Pancreas (tissue), 10 donors: Measurements from ENCODE around the gene AQP12A. TPM values are rescaled to one million over a fixed set of nuclear protein-coding genes. Genes with fewer than 3 reads are reported as not detected.
A peak's percentile ranks its signal among the peaks of the same experiment; 100 is the strongest.

Source experiments
- ATAC-seq, 4 donors: fragments of 200-7000 bp; cut with Tn5 transposase; one replicate each; pipeline versions ENCODE4 v1.8.0 to v1.9.1; 2020; ENCODE audit warnings: mild to moderate bottlenecking in 4 of 4, moderate library complexity in 4 of 4
- DNase-seq, 6 donors: peaks; one replicate each; pipeline ENCODE4 v3.0.0-alpha.2; 2020
- FAIRE-seq: peaks from 2 replicates; lab custom pipeline; 2012; peaks lifted over from hg19 to GRCh38; lab: Jason Lieb, UNC
- H3K27ac ChIP-seq, 4 donors: fragments of 200-600 bp; sonication (generic); 1 replicate in 3 of 4; 2 replicates in 1 of 4; pipeline versions ENCODE4 v1.5.0 to v1.8.0; 2020
- H3K27me3 ChIP-seq, 4 donors: fragments of 200-600 bp; one replicate each; pipeline ENCODE4 v1.8.0; 2021
- H3K36me3 ChIP-seq, 3 donors: fragments of 200-600 bp; sonication (generic) in 1 of 3; one replicate each; pipeline versions ENCODE4 v1.5.0 to v1.8.0; 2020 to 2021
- H3K4me1 ChIP-seq, 3 donors: fragments of 200-600 bp; one replicate each; pipeline ENCODE4 v1.8.0; 2021
- H3K4me3 ChIP-seq, 4 donors: fragments of 200-600 bp; sonication (generic) in 2 of 4; one replicate each; pipeline versions ENCODE4 v1.5.0 to v1.8.0; 2020 to 2021
- H3K9me3 ChIP-seq, 4 donors: fragments of 200-600 bp; one replicate each; pipeline ENCODE4 v1.8.0; 2021
- WGBS, 2 donors: extraction: QIAGEN DNeasy Blood & Tissue Kit; methylation state at CpG; one replicate each; pipeline ENCODE4 v1.1.7; 2013; 5-methylcytosine and 5-hydroxymethylcytosine counted together
- intact Hi-C, 3 donors: fragments of 100-400 bp; cut with DNase I; formaldehyde crosslinking; loops; one replicate each; pipeline versions ENCODE4 v1.11.1 to v1.14.2; 2022
- polyA plus RNA-seq, 2 donors: library from polyadenylated mRNA; stranded (reverse); fragments of 200-250 nt; gene quantifications; one replicate each; pipeline ENCODE4 v1.2.3, GENCODE V29; 2013
- total RNA-seq, 6 donors: library from RNA; stranded (reverse); fragmentation: NEBNext Ultra II Directional in 4 of 6; extraction: Animal tissue kit (Norgen Biotek cat#: 25700) in 4 of 6; gene quantifications; one replicate each; pipeline versions ENCODE4 v1.2.1 to v1.2.4, GENCODE V29; 2021 to 2023
- TF ChIP-seq, protein P1 (sequence below), 4 donors: fragments of 200-600 bp; sonication (generic) in 3 of 4; IDR thresholded peaks; one replicate each; pipeline versions ENCODE4 v1.5.0 to v1.8.0; 2021; ENCODE audit warnings: antibody characterized with exemption in 4 of 4
- donor health status: healthy with polysubstance abuse.
- donor health status: DM: no; HTN: no; CAD: no; lungs with moderate emphysema.
- donor health status: DM: no; HTN: no; CAD: no.
- donor health status: control.
- donor health status: control.
- donor health status: Bipolar disorder and iron deficiency.
- donor health status: DM: yes; HTN: yes; CAD: no.
- donor health status: DM: no; HTN: no; CAD: no.
- donor health status: DM: no; HTN: no; CAD: no.
- donor health status: DM: yes; HTN: yes; CAD: no.

The AQP12A gene
- total and polyA plus RNA-seq, 8 donors: 46.6 to 744 (median 122) TPM

- no peaks in the 10 kb centered on the region for H3K27me3 ChIP-seq
Observed at GRCh38 chr2:240646176-240646899, 45.3 kb upstream of the AQP12A start.

DNA sequence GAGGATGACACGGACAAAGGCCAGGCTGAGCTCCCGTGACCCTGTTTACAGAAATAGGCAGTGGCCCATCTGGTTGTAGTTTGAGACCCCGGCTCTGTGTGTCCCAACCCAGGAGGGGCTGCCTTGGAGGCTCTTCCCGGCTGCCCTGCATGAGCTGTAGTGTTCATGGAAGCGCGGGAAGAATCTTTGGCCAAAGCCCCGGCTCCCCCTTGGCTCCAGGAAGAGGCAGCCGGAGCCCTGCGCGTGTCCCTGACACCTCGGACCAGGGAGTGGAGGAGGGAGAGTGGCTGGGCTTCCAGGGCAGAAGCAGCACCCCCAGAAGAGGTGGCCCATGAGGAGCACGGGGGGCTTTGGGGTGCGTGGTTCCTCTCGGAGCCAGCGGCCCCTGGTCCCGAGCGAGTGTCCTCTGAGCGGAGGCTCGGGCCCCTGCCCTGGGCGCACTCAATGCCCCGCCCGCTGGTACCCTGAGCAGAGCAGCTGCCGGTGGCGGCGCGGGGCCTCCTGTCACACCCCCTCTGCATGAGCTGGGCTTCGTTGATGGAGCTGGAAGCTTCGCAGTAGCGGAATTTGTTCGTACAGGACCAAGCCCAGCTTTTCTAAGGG lies 44.7 kb upstream of the AQP12A start:
- ATAC-seq (no peak), DNase-seq (peak in 1 of 6 donors; percentile 56), FAIRE-seq (no peak)
- Histone ChIP-seq H3K27ac (no peak overlapping the region), H3K27me3 (no peaks in the 10 kb centered on the region), H3K9me3 (no peaks in the 10 kb centered on the region), H3K36me3 (no peaks in the 10 kb centered on the region), H3K4me1 (no peaks in the 10 kb centered on the region), H3K4me3 (no peak overlapping the region)
- TF ChIP-seq, protein P1, sequence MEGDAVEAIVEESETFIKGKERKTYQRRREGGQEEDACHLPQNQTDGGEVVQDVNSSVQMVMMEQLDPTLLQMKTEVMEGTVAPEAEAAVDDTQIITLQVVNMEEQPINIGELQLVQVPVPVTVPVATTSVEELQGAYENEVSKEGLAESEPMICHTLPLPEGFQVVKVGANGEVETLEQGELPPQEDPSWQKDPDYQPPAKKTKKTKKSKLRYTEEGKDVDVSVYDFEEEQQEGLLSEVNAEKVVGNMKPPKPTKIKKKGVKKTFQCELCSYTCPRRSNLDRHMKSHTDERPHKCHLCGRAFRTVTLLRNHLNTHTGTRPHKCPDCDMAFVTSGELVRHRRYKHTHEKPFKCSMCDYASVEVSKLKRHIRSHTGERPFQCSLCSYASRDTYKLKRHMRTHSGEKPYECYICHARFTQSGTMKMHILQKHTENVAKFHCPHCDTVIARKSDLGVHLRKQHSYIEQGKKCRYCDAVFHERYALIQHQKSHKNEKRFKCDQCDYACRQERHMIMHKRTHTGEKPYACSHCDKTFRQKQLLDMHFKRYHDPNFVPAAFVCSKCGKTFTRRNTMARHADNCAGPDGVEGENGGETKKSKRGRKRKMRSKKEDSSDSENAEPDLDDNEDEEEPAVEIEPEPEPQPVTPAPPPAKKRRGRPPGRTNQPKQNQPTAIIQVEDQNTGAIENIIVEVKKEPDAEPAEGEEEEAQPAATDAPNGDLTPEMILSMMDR (IDR thresholded peaks at IDR 0.05): no peak
- intact Hi-C loops: loop anchor here in 1 of 3 donors (10.0 kb wide), 1 partner anchor 58 kb away; no protein-coding TSS in a partner anchor
- 56 to 57% methylated on average over 28 to 30 of the region's 30 CpGs for WGBS, 2 donors

More at GRCh38 chr2:240646176-240646899, 45.3 kb upstream of the AQP12A start:
- FAIRE-seq: no peak
- no peak overlapping the region for H3K27ac ChIP-seq
- WGBS, 2 donors: 64 to 78% methylated on average over 36 of the region's 36 CpGs
- H3K4me3 ChIP-seq: no peak overlapping the region
- H3K36me3 ChIP-seq: no peaks in the 10 kb centered on the region
- ATAC-seq: no peak
- no peak for DNase-seq
- no peaks in the 10 kb centered on the region for H3K4me1 ChIP-seq
- intact Hi-C loops: loop anchor here in 1 of 3 donors (10.0 kb wide), 1 partner anchor 58 kb away; no protein-coding TSS in a partner anchor
- TF ChIP-seq, protein P1 (IDR thresholded peaks at IDR 0.05): no peak
- no peaks in the 10 kb centered on the region for H3K9me3 ChIP-seq

- Histone ChIP-seq H3K4me1 (no peaks in the 10 kb centered on the region), H3K9me3 (no peaks in the 10 kb centered on the region), H3K4me3 (no peak overlapping the region), H3K27me3 (no peaks in the 10 kb centered on the region), H3K36me3 (no peaks in the 10 kb centered on the region), H3K27ac (no peak overlapping the region)
- DNase-seq (no peak), ATAC-seq (no peak), FAIRE-seq (no peak)
- intact Hi-C loops: loop anchor here in 1 of 3 donors (10.0 kb wide), 1 partner anchor 57 kb away; no protein-coding TSS in a partner anchor
- TF ChIP-seq, protein P1 (IDR thresholded peaks at IDR 0.05): no peak
- WGBS, 2 donors: 64% methylated on average over 22 of the region's 22 CpGs
Observed at GRCh38 chr2:240647503-240648154, 44.0 kb upstream of the AQP12A start.

DNA sequence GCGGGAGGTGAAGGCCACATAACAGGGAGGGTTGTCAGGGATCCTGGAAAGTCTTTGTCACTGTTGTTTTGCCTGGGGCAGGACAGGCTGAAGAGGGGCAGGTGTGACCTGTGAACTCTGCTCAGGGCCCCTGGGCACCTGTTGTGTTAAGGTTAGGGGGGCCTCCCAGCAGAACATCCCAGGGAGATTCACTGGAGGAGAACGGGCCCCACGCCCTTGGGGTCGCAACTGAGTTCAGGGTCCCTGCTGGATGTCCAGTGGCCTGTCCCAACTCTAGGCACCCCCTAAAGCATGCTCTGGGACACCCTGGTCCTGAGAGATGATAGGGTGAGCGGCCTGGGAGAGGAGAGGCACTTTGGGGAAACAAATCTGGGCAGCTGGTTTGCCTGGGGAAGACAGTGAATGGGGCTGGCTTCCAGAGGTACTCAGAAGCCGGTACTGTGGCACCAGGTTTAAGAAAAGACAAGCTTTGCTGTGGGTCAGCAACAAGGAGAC lies 43.5 kb upstream of the AQP12A start:
- Histone ChIP-seq H3K9me3 (no peaks in the 10 kb centered on the region), H3K36me3 (no peaks in the 10 kb centered on the region), H3K27me3 (no peaks in the 10 kb centered on the region), H3K27ac (no peak overlapping the region), H3K4me3 (no peak overlapping the region), H3K4me1 (no peaks in the 10 kb centered on the region)
- WGBS, 2 donors: 80 to 81% methylated on average over 6 of the region's 6 CpGs
- intact Hi-C loops: loop anchor here in 1 of 3 donors (10.0 kb wide), 1 partner anchor 57 kb away; no protein-coding TSS in a partner anchor
- TF ChIP-seq, protein P1 (IDR thresholded peaks at IDR 0.05): no peak
- no peak for ATAC-seq
- FAIRE-seq: no peak
- DNase-seq: no peak
